Measurements from ENCODE around the gene MCU.
"Not testable (repeated sequence)": the region's sequence is repeated elsewhere in the genome, so short reads cannot be mapped to it uniquely, and the experiment has no call there.

The MCU gene

GRCh38 chr10:72763201-72763600, 71.3 kb downstream of the MCU start:
- TF ChIP-seq CTCF (IDR thresholded peaks at IDR 0.05; ENCODE audit: low read depth, low read length), result no peak
- TF ChIP-seq MYC (IDR thresholded peaks at IDR 0.05; ENCODE audit: low read depth, low read length), result no peak
- TF ChIP-seq POLR2A (IDR thresholded peaks at IDR 0.05; ENCODE audit: extremely low read depth, insufficient read length), result no peak
- TF ChIP-seq MAX (IDR thresholded peaks at IDR 0.05; ENCODE audit: low read depth, low read length), result no peak
- no peak for DNase-seq (ENCODE audit: low read depth)
- no peak overlapping the region for H3K4me3 ChIP-seq (ENCODE audit: low read depth, low read length)

GRCh38 chr10:72764151-72764550, 72.2 kb downstream of the MCU start:
- DNase-seq (ENCODE audit: low read depth), result no peak
- TF ChIP-seq MAX (IDR thresholded peaks at IDR 0.05; ENCODE audit: low read depth, low read length), result no peak
- no peak overlapping the region for H3K4me3 ChIP-seq (ENCODE audit: low read depth, low read length)

GRCh38 chr10:72765051-72765745, 73.3 kb downstream of the MCU start:
- no peak for DNase-seq (ENCODE audit: low read depth)
- TF ChIP-seq CTCF (IDR thresholded peaks at IDR 0.05; ENCODE audit: low read depth, low read length), result no peak
- TF ChIP-seq MYC (IDR thresholded peaks at IDR 0.05; ENCODE audit: low read depth, low read length), result no peak
- no peak for TF ChIP-seq MAX (IDR thresholded peaks at IDR 0.05; ENCODE audit: low read depth, low read length)
- TF ChIP-seq POLR2A (IDR thresholded peaks at IDR 0.05; ENCODE audit: extremely low read depth, insufficient read length), result no peak
- no peak overlapping the region for H3K4me3 ChIP-seq (ENCODE audit: low read depth, low read length)

- DNase-seq (ENCODE audit: low read depth); H3K4me3 ChIP-seq (ENCODE audit: low read depth, low read length): not testable (repeated sequence)
Observed at GRCh38 chr10:72771195-72771594, 79.3 kb downstream of the MCU start.

GRCh38 chr10:72772031-72772430, 80.1 kb downstream of the MCU start:
- TF ChIP-seq POLR2A (IDR thresholded peaks at IDR 0.05; ENCODE audit: extremely low read depth, insufficient read length) (no peak), MYC (IDR thresholded peaks at IDR 0.05; ENCODE audit: low read depth, low read length) (no peak), MAX (IDR thresholded peaks at IDR 0.05; ENCODE audit: low read depth, low read length) (no peak), CTCF (IDR thresholded peaks at IDR 0.05; ENCODE audit: low read depth, low read length) (no peak)
- no peak for DNase-seq (ENCODE audit: low read depth)
- no peak overlapping the region for H3K4me3 ChIP-seq (ENCODE audit: low read depth, low read length)

- TF ChIP-seq MAX (IDR thresholded peaks at IDR 0.05; ENCODE audit: low read depth, low read length) (no peak), CTCF (IDR thresholded peaks at IDR 0.05; ENCODE audit: low read depth, low read length) (no peak), MYC (IDR thresholded peaks at IDR 0.05; ENCODE audit: low read depth, low read length) (no peak), POLR2A (IDR thresholded peaks at IDR 0.05; ENCODE audit: extremely low read depth, insufficient read length) (no peak)
- DNase-seq (ENCODE audit: low read depth), result no peak
- no peak overlapping the region for H3K4me3 ChIP-seq (ENCODE audit: low read depth, low read length)
Observed at GRCh38 chr10:72779874-72780273, 87.9 kb downstream of the MCU start.
